ENCODE results near the gene EIF2B5. TPM values are rescaled to one million over a fixed set of nuclear protein-coding genes. Genes with fewer than 3 reads are reported as not detected.
A peak's percentile ranks its signal among the peaks of the same experiment; 100 is the strongest.

The EIF2B5 gene
- total and polyA plus RNA-seq, 2 of the 13 experiments (the other 11 are each of a cell fraction or from before 2014, with no cell fraction given) = 38.4 to 60.2 TPM

GRCh38 chr3:184185461-184186183 is 50.5 kb downstream of the EIF2B5 start (continued):
- TF ChIP-seq GMEB2 (CRISPR knock-in tag; IDR thresholded peaks at IDR 0.05; ENCODE audit: low read depth) = peak; percentile 61; the same call in 1 of the 2 replicates
- TF ChIP-seq ZBED4 (CRISPR knock-in tag; IDR thresholded peaks at IDR 0.05; ENCODE audit: borderline replicate concordance) = peak; percentile 42; the same call in 1 of the 2 replicates
- TF ChIP-seq ARID3A (IDR thresholded peaks at IDR 0.05; ENCODE audit: low read depth, low read length) = no peak
- TF ChIP-seq ZIK1 (CRISPR knock-in tag; IDR thresholded peaks at IDR 0.05; ENCODE audit: borderline replicate concordance, low read depth) = 0 out of 2 replicates have a peak, but pooled peaks have one; percentile 58
- TF ChIP-seq ZFP91 (CRISPR knock-in tag; IDR thresholded peaks at IDR 0.05; ENCODE audit: borderline replicate concordance) = peak; percentile 81; the same call in 1 of the 2 replicates
- TF ChIP-seq DMAP1 (CRISPR knock-in tag; IDR thresholded peaks at IDR 0.05) = peak; percentile 86
- TF ChIP-seq ZNF432 (CRISPR knock-in tag; IDR thresholded peaks at IDR 0.05; ENCODE audit: borderline replicate concordance) = no peak
- no peak for TF ChIP-seq HMG20A (CRISPR knock-in tag; IDR thresholded peaks at IDR 0.05; ENCODE audit: borderline replicate concordance)
- no peak for TF ChIP-seq ZNF326 (CRISPR knock-in tag; IDR thresholded peaks at IDR 0.05; ENCODE audit: borderline replicate concordance)
- TF ChIP-seq ARNT (IDR thresholded peaks at IDR 0.05) = no peak
- TF ChIP-seq PRPF4 (IDR thresholded peaks at IDR 0.05; ENCODE audit: low read depth, low read length, poor library complexity, severe bottlenecking) = no peak
- TF ChIP-seq ZNF670 (CRISPR knock-in tag; IDR thresholded peaks at IDR 0.05; ENCODE audit: borderline replicate concordance) = no peak
- peak; percentile 84 for TF ChIP-seq ZNF605 (CRISPR knock-in tag; IDR thresholded peaks at IDR 0.05)
- TF ChIP-seq KLF15 (CRISPR knock-in tag; IDR thresholded peaks at IDR 0.05; ENCODE audit: borderline replicate concordance) = no peak
- TF ChIP-seq ZNF710 (CRISPR knock-in tag; IDR thresholded peaks at IDR 0.05; ENCODE audit: borderline replicate concordance) = no peak
- 0 out of 2 replicates have a peak, but pooled peaks have one; percentile 62 for TF ChIP-seq HNRNPL (IDR thresholded peaks at IDR 0.05; ENCODE audit: low read depth, low read length)
- TF ChIP-seq ZNF274 (CRISPR knock-in tag; IDR thresholded peaks at IDR 0.05) = no peak
- no peak for TF ChIP-seq JARID2 (CRISPR knock-in tag; IDR thresholded peaks at IDR 0.05; ENCODE audit: insufficient replicate concordance)
